ENCODE results near the gene SSTR3. TPM values are rescaled to one million over a fixed set of nuclear protein-coding genes. Genes with fewer than 3 reads are reported as not detected.

Gene SSTR3
- total and polyA plus RNA-seq, 10 of the 15 experiments (the other 5 are each of a cell fraction or from before 2014, with no cell fraction given) = 0.03 to 4.5 (median 2.4) TPM

DNA sequence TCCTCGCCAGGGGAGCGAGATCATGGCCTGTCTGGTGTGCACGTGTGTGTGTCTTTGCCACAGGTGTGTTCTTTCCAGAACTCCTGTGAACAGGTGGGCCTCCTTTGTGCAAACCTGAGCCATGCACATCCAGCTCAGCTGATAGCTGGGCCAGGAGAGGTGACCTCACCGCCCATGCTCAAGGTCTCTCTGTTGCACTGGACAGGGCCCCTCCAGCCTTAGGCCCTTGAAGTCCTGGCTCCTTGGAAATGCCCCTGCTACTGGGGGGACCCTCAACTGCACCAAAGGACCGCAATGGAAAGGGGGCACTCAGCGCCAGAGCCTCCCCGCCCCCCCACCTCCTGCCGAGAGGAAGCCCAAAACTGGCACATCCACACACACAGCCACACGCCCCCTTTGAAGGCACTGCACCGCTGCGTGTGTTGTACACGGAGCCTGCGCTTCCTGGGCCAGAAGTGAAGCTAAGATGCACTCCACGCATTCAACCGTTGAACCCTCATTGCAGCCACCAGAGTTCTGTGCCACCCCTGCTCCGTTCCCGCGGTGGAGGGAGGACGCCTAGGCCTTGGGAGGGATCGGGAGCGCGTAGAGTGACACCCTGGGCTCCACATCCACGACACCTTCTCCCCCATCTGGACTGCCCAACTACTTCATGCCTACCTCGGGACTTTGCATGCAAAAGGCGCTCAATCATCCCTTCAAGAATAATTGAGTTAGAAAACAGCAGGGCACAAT, 46.2 kb downstream of the SSTR3 start (continued):
- TF ChIP-seq, protein P1, sequence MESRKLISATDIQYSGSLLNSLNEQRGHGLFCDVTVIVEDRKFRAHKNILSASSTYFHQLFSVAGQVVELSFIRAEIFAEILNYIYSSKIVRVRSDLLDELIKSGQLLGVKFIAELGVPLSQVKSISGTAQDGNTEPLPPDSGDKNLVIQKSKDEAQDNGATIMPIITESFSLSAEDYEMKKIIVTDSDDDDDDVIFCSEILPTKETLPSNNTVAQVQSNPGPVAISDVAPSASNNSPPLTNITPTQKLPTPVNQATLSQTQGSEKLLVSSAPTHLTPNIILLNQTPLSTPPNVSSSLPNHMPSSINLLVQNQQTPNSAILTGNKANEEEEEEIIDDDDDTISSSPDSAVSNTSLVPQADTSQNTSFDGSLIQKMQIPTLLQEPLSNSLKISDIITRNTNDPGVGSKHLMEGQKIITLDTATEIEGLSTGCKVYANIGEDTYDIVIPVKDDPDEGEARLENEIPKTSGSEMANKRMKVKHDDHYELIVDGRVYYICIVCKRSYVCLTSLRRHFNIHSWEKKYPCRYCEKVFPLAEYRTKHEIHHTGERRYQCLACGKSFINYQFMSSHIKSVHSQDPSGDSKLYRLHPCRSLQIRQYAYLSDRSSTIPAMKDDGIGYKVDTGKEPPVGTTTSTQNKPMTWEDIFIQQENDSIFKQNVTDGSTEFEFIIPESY (IDR thresholded peaks at IDR 0.05) = peak; percentile 47; the same call in 1 of the 2 replicates
- TF ChIP-seq, protein P2, sequence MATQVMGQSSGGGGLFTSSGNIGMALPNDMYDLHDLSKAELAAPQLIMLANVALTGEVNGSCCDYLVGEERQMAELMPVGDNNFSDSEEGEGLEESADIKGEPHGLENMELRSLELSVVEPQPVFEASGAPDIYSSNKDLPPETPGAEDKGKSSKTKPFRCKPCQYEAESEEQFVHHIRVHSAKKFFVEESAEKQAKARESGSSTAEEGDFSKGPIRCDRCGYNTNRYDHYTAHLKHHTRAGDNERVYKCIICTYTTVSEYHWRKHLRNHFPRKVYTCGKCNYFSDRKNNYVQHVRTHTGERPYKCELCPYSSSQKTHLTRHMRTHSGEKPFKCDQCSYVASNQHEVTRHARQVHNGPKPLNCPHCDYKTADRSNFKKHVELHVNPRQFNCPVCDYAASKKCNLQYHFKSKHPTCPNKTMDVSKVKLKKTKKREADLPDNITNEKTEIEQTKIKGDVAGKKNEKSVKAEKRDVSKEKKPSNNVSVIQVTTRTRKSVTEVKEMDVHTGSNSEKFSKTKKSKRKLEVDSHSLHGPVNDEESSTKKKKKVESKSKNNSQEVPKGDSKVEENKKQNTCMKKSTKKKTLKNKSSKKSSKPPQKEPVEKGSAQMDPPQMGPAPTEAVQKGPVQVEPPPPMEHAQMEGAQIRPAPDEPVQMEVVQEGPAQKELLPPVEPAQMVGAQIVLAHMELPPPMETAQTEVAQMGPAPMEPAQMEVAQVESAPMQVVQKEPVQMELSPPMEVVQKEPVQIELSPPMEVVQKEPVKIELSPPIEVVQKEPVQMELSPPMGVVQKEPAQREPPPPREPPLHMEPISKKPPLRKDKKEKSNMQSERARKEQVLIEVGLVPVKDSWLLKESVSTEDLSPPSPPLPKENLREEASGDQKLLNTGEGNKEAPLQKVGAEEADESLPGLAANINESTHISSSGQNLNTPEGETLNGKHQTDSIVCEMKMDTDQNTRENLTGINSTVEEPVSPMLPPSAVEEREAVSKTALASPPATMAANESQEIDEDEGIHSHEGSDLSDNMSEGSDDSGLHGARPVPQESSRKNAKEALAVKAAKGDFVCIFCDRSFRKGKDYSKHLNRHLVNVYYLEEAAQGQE (IDR thresholded peaks at IDR 0.05; ENCODE audit: low read depth, low read length) = no peak
- TF ChIP-seq, protein P3, sequence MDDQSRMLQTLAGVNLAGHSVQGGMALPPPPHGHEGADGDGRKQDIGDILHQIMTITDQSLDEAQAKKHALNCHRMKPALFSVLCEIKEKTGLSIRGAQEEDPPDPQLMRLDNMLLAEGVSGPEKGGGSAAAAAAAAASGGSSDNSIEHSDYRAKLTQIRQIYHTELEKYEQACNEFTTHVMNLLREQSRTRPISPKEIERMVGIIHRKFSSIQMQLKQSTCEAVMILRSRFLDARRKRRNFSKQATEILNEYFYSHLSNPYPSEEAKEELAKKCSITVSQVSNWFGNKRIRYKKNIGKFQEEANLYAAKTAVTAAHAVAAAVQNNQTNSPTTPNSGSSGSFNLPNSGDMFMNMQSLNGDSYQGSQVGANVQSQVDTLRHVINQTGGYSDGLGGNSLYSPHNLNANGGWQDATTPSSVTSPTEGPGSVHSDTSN (IDR thresholded peaks at IDR 0.05; ENCODE audit: insufficient replicate concordance, low read depth, low read length) = peak; percentile 21

Measured in GM12878 (cell line).